H1 (cell line): ENCODE results near the gene ASPHD2. TPM values are rescaled to one million over a fixed set of nuclear protein-coding genes. Genes with fewer than 3 reads are reported as not detected.

ENCODE experiments used
- BCL11A ChIP-seq, 2 experiments: IDR thresholded peaks; one replicate each; pipeline ENCODE4 v1.6.1; 2011; ENCODE audit warnings: low read depth in 2 of 2, low read length in 2 of 2, mild to moderate bottlenecking in 2 of 2
- CBX5 ChIP-seq: fragments of 300-800, 300-1000 bp; sonication (generic); IDR thresholded peaks from 2 replicates; pipeline ENCODE4 v1.7.1; 2016; ENCODE audit warnings: antibody characterized with exemption, low read length, low read depth
- KDM5A ChIP-seq: fragments of 200-600 bp; IDR thresholded peaks from 2 replicates; pipeline ENCODE4 v1.7.1; 2012; ENCODE audit warnings: mild to moderate bottlenecking, low read length, inconsistent platforms, mixed read lengths
- YY1 ChIP-seq: IDR thresholded peaks from 2 replicates; pipeline ENCODE4 v1.6.1; 2011; ENCODE audit warnings: low read depth, mild to moderate bottlenecking, low read length
- polyA plus RNA-seq, 7 experiments: library from polyadenylated mRNA; depleted of rRNA in 3 of 7; stranded (reverse) in 5 of 7; unstranded in 2 of 7; fragments of >200 nt in 5 of 7; fragments of 200-250 nt in 2 of 7; gene quantifications; 1 replicate in 5 of 7; 2 replicates in 1 of 7; 4 replicates in 1 of 7; pipeline versions ENCODE4 v1.2.1 to v1.2.3, GENCODE V29; 2011 to 2013; ENCODE audit warnings: missing spikeins in 2 of 7, mixed read lengths in 2 of 7
- total RNA-seq: library from RNA; stranded (reverse); fragmentation: NEBNext Ultra II Directional; extraction: Animal tissue kit (Norgen Biotek cat#: 25700); gene quantifications from 2 replicates; pipeline ENCODE4 v1.2.1, GENCODE V29; 2021
- TF ChIP-seq, protein P1 (sequence below): IDR thresholded peaks from 2 replicates; pipeline ENCODE4 v1.6.1; 2012; ENCODE audit warnings: inconsistent platforms

Gene ASPHD2
- total and polyA plus RNA-seq, 2 of the 8 experiments (the other 6 are each of a cell fraction or from before 2014, with no cell fraction given) = 7.2 to 11.0 TPM

DNA sequence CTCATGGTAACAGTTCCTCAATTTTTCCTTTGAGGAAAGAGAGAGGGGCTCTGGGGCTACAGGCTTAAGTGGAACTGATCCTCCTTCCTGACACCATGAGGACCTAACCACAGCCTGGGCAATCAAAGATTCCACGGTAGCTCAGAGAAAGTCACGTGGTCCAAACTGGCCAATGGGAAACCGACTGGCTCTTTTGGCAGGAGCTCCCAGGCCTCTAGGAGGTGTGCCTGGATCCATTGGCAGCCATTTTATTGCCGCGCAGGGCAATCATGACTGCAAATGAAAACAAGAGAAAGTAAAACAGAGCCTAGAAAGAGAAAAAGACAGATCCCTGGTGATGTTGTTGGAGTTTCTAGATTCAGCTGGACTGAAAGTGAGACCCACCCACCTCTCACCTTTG lies 27.3 kb upstream of the ASPHD2 start (continued):
- TF ChIP-seq, protein P1, sequence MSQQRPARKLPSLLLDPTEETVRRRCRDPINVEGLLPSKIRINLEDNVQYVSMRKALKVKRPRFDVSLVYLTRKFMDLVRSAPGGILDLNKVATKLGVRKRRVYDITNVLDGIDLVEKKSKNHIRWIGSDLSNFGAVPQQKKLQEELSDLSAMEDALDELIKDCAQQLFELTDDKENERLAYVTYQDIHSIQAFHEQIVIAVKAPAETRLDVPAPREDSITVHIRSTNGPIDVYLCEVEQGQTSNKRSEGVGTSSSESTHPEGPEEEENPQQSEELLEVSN = peak; percentile 58; the same call in 1 of the 2 replicates
- TF ChIP-seq KDM5A (no peak), YY1 (peak; percentile 80; the same call in 1 of the 2 replicates), BCL11A (IDR thresholded peaks at IDR 0.05; ENCODE audit: low read depth in 2 of 2, low read length in 2 of 2) (no peak), CBX5 (no peak)
